Epidermal melanocyte (primary cell): Measurements from ENCODE around the gene KRTAP10-7.
"Not testable (repeated sequence)": the region's sequence is repeated elsewhere in the genome, so short reads cannot be mapped to it uniquely, and the experiment has no call there.

Source experiments
- DNase-seq: peaks from one replicate; pipeline ENCODE4 v3.0.0; 2011; ENCODE audit warnings: low spot score; ENCODE audit not compliant: insufficient read length

The KRTAP10-7 gene

GRCh38 chr21:44571844-44572782 lies 28.3 kb upstream of the KRTAP10-7 start:
- DNase-seq = no peak

GRCh38 chr21:44572959-44573583 lies 27.3 kb upstream of the KRTAP10-7 start:
- DNase-seq = no peak

GRCh38 chr21:44573630-44574456 lies 26.6 kb upstream of the KRTAP10-7 start, which contains the start of gene KRTAP10-4:
TSS of gene KRTAP10-4 (plus strand) at chr21:44573729. CDS start at chr21:44573759, 30 bp downstream.
- DNase-seq = not testable (repeated sequence)

GRCh38 chr21:44574457-44575306 lies 25.7 kb upstream of the KRTAP10-7 start:
- DNase-seq = no peak

- DNase-seq = no peak
Measured at GRCh38 chr21:44575307-44576024, 24.9 kb upstream of the KRTAP10-7 start.

- no peak for DNase-seq
Measured at GRCh38 chr21:44576025-44576420, 24.4 kb upstream of the KRTAP10-7 start.

GRCh38 chr21:44578371-44579055 lies 21.9 kb upstream of the KRTAP10-7 start:
- DNase-seq = no peak

- DNase-seq = no peak
Measured at GRCh38 chr21:44579056-44579832, 21.2 kb upstream of the KRTAP10-7 start.

GRCh38 chr21:44579833-44580144 lies 20.6 kb upstream of the KRTAP10-7 start:
- DNase-seq = no peak

GRCh38 chr21:44580231-44580821 lies 20.1 kb upstream of the KRTAP10-7 start, which contains the start of gene KRTAP10-5:
TSS of gene KRTAP10-5 (minus strand) at chr21:44580604. CDS start at chr21:44580578, 26 bp downstream.
- DNase-seq = not testable (repeated sequence)

- DNase-seq = no peak
Measured at GRCh38 chr21:44581158-44581557, 19.2 kb upstream of the KRTAP10-7 start.

- DNase-seq = no peak
Measured at GRCh38 chr21:44582055-44582454, 18.3 kb upstream of the KRTAP10-7 start.

- no peak for DNase-seq
Measured at GRCh38 chr21:44583089-44583799, 17.2 kb upstream of the KRTAP10-7 start.

GRCh38 chr21:44583800-44584147 lies 16.6 kb upstream of the KRTAP10-7 start:
- DNase-seq = no peak

- DNase-seq = no peak
Measured at GRCh38 chr21:44585892-44586291, 14.5 kb upstream of the KRTAP10-7 start.

GRCh38 chr21:44589094-44589493 lies 11.3 kb upstream of the KRTAP10-7 start:
- DNase-seq = no peak

- no peak for DNase-seq
Measured at GRCh38 chr21:44589586-44590305, 10.7 kb upstream of the KRTAP10-7 start.
